Panc1 (cell line): Measurements from ENCODE around the gene RHOU. TPM values are rescaled to one million over a fixed set of nuclear protein-coding genes. Genes with fewer than 3 reads are reported as not detected.
A peak's percentile ranks its signal among the peaks of the same experiment; 100 is the strongest.
"Not testable (repeated sequence)": the region's sequence is repeated elsewhere in the genome, so short reads cannot be mapped to it uniquely, and the experiment has no call there.

Source experiments
- ATAC-seq: fragments of 200-7000 bp; cut with Tn5 transposase; 2 replicates; pipeline ENCODE4 v1.9.1; 2020; ENCODE audit warnings: mild to moderate bottlenecking, moderate library complexity
- BruUV-seq: library from RNA; stranded (reverse); fragments of 400-500 nt; replicated peaks from 2 replicates; lab custom pipeline; 2021; lab: Mats Ljungman, UMichigan
- CTCF ChIA-PET: fragments of 300-600 bp; sonication (Branson Sonifier 250); formaldehyde crosslinking; loops from one replicate; lab custom pipeline; 2022; ENCODE audit warnings: antibody characterized with exemption; lab: Charles Lee
- POLR2A ChIA-PET: fragments of 300-600 bp; sonication (Branson Sonifier 250); formaldehyde crosslinking; loops from one replicate; lab custom pipeline; 2022; ENCODE audit warnings: antibody characterized with exemption; lab: Charles Lee
- DNase-seq: peaks from one replicate; pipeline ENCODE4 v3.0.0-alpha.2; 2010; ENCODE audit warnings: low read depth, low spot score
- H3K27ac ChIP-seq: 2 replicates; pipeline ENCODE4 v1.5.1; 2011; ENCODE audit warnings: mild to moderate bottlenecking, low read length, inconsistent platforms
- H3K27me3 ChIP-seq: fragments of 200-500 bp; sonication (Bioruptor generic); 2 replicates; pipeline ENCODE4 v1.6.0; 2014; ENCODE audit warnings: low read length, inconsistent platforms; ENCODE audit not compliant: control insufficient read depth, insufficient read depth
- H3K36me3 ChIP-seq: fragments of 200-500 bp; sonication (Bioruptor generic); 2 replicates; pipeline ENCODE4 v1.5.1; 2014; ENCODE audit warnings: inconsistent platforms, mild to moderate bottlenecking, low read length, moderate library complexity; ENCODE audit not compliant: control insufficient read depth, insufficient read depth
- H3K4me1 ChIP-seq: 2 replicates; pipeline ENCODE4 v1.5.1; 2011; ENCODE audit warnings: inconsistent platforms, mild to moderate bottlenecking, low read length, moderate library complexity; ENCODE audit not compliant: control insufficient read depth, insufficient read depth
- H3K4me3 ChIP-seq, 2 experiments: 2 replicates each; pipeline ENCODE4 v1.5.1; 2011 to 2012; ENCODE audit warnings: low read depth in 2 of 2, low read length in 2 of 2, mild to moderate bottlenecking in 2 of 2, inconsistent platforms in 1 of 2, moderate library complexity in 1 of 2
- H3K9me3 ChIP-seq: fragments of 200-500 bp; sonication (Bioruptor generic); 2 replicates; pipeline ENCODE4 v1.5.1; 2014; ENCODE audit warnings: low read depth, mild to moderate bottlenecking, inconsistent platforms, low read length, moderate library complexity; ENCODE audit not compliant: control insufficient read depth, insufficient read depth
- CTCF ChIP-seq: fragments of 450-650 bp; IDR thresholded peaks from 2 replicates; pipeline ENCODE4 v1.5.1; 2017; ENCODE audit warnings: mild to moderate bottlenecking
- POLR2AphosphoS5 ChIP-seq: IDR thresholded peaks from 2 replicates; pipeline ENCODE4 v1.6.1; 2012; ENCODE audit warnings: mild to moderate bottlenecking, low read depth, low read length, moderate library complexity
- REST ChIP-seq, 2 experiments: IDR thresholded peaks; 2 replicates each; pipeline ENCODE4 v1.6.1; 2011 to 2012; ENCODE audit warnings: low read depth in 2 of 2, control low read depth in 1 of 2, low read length in 1 of 2, mild to moderate bottlenecking in 1 of 2, moderate library complexity in 1 of 2; ENCODE audit not compliant: insufficient read depth in 1 of 2
- SIN3A ChIP-seq: IDR thresholded peaks from 2 replicates; pipeline ENCODE4 v1.6.1; 2012; ENCODE audit warnings: low read depth, mild to moderate bottlenecking, low read length, moderate library complexity, borderline replicate concordance; ENCODE audit not compliant: insufficient read depth
- TCF7L2 ChIP-seq: IDR thresholded peaks from 2 replicates; pipeline ENCODE4 v1.6.1; 2011; ENCODE audit warnings: mild to moderate bottlenecking, low read depth, low read length, inconsistent platforms
- in situ Hi-C: cut with HindIII; loops from 2 replicates; pipeline ENCODE4 v1.10.0; 2016; ENCODE audit warnings: low sequenced_read_pairs, low pct_unique_long_range_greater_than_20kb
- intact Hi-C: fragments of 100-400 bp; cut with micrococcal nuclease; formaldehyde crosslinking; loops from one replicate; pipeline ENCODE4 v1.10.0; 2022; ENCODE audit not compliant: unreplicated experiment
- total RNA-seq: library from RNA; stranded (reverse); gene quantifications from one replicate; pipeline ENCODE4 v1.2.1, GENCODE V29; 2021; ENCODE audit not compliant: unreplicated experiment

The RHOU gene
- total RNA-seq, 1 experiment from 2014 or later = 9.2 TPM

GRCh38 chr1:228691926-228692325, 43.4 kb upstream of the RHOU start:
- intact Hi-C loops (no loop called here), in situ Hi-C loops (no loop called here)
- H3K9me3 ChIP-seq = no peaks in the 10 kb centered on the region
- peaks cover 4% of the 10 kb centered on the region; the same call in 1 of the 2 replicates for H3K4me1 ChIP-seq
- CTCF ChIA-PET = interaction anchor here (0.7 to 1.0 kb wide), 2 partner anchors 535 to 562 kb away, joined by 3 read pairs; no protein-coding TSS in a partner anchor
- TF ChIP-seq CTCF (peak; percentile 59; the same call in 1 of the 2 replicates), SIN3A (no peak)
- no peaks in the 10 kb centered on the region for H3K27me3 ChIP-seq
- no TSS peak for BruUV-seq
- no peak overlapping the region for H3K4me3 ChIP-seq
- no peaks in the 10 kb centered on the region for H3K36me3 ChIP-seq
- peak; percentile 80 for ATAC-seq
- POLR2A ChIA-PET = no interaction called here
- peak; percentile 33 for DNase-seq
- no peak overlapping the region for H3K27ac ChIP-seq

GRCh38 chr1:228694447-228694846, 40.8 kb upstream of the RHOU start:
- H3K27me3 ChIP-seq, DNase-seq, POLR2A ChIA-PET, H3K4me1 ChIP-seq, H3K36me3 ChIP-seq, H3K9me3 ChIP-seq, in situ Hi-C loops, H3K4me3 ChIP-seq, BruUV-seq, ATAC-seq, H3K27ac ChIP-seq, intact Hi-C loops: not testable (repeated sequence)
- CTCF ChIA-PET = interaction anchor here (0.6 kb wide), 1 partner anchor 533 kb away, joined by 3 read pairs; no protein-coding TSS in a partner anchor

- Histone ChIP-seq H3K27me3 (no peaks in the 10 kb centered on the region), H3K36me3 (no peaks in the 10 kb centered on the region), H3K4me3 (no peak overlapping the region), H3K27ac (no peak overlapping the region), H3K9me3 (no peaks in the 10 kb centered on the region), H3K4me1 (peaks cover 4% of the 10 kb centered on the region; the same call in 1 of the 2 replicates)
- no TSS peak for BruUV-seq
- DNase-seq = no peak
- ChIA-PET CTCF (interaction anchor here (0.6 kb wide), 1 partner anchor 532 kb away, joined by 3 read pairs; no protein-coding TSS in a partner anchor), POLR2A (no interaction called here)
- in situ Hi-C loops (no loop called here), intact Hi-C loops (no loop called here)
- no peak for TF ChIP-seq POLR2AphosphoS5
- no peak for TF ChIP-seq REST (IDR thresholded peaks at IDR 0.05; ENCODE audit: insufficient read depth in 1 of 2, low read depth in 2 of 2, low read length in 1 of 2)
- no peak for TF ChIP-seq TCF7L2
- TF ChIP-seq SIN3A = no peak
- no peak for TF ChIP-seq CTCF
- no peak for ATAC-seq
These were observed 40.0 kb upstream of the RHOU start for GRCh38 chr1:228695015-228695955.
